ENCODE measurements around the gene INTS11. TPM values are rescaled to one million over a fixed set of nuclear protein-coding genes. Genes with fewer than 3 reads are reported as not detected.

INTS11 gene
- total and polyA plus RNA-seq, 9 of the 15 experiments (the other 6 are each of a cell fraction or from before 2014, with no cell fraction given) = 3.6 to 183 (median 110) TPM

GRCh38 chr1:1309251-1310108 is 15.0 kb downstream of the INTS11 start (continued):
- no peak for TF ChIP-seq ZNF12 (CRISPR knock-in tag; IDR thresholded peaks at IDR 0.05)
- TF ChIP-seq ZNF311 (CRISPR knock-in tag; IDR thresholded peaks at IDR 0.05) = no peak
- TF ChIP-seq POLR2G (IDR thresholded peaks at IDR 0.05; ENCODE audit: low read depth, low read length) = peak; percentile 75
- TF ChIP-seq DIDO1 (tag; IDR thresholded peaks at IDR 0.05; ENCODE audit: low read depth) = no peak
- TF ChIP-seq ZNF263 (CRISPR knock-in tag; IDR thresholded peaks at IDR 0.05; ENCODE audit: borderline replicate concordance) = no peak
- TF ChIP-seq HNRNPLL (IDR thresholded peaks at IDR 0.05; ENCODE audit: low read depth, low read length, poor library complexity, severe bottlenecking) = no peak
- no peak for TF ChIP-seq MCM7 (IDR thresholded peaks at IDR 0.05)
- TF ChIP-seq ZNF76 (CRISPR knock-in tag; IDR thresholded peaks at IDR 0.05; ENCODE audit: borderline replicate concordance) = no peak
- no peak for TF ChIP-seq ESRRB (CRISPR knock-in tag; IDR thresholded peaks at IDR 0.05; ENCODE audit: borderline replicate concordance)
- TF ChIP-seq ILK (tag; IDR thresholded peaks at IDR 0.05; ENCODE audit: borderline replicate concordance, low read depth) = no peak
- no peak; the same call in 1 of the 2 replicates for TF ChIP-seq MED1 (CRISPR knock-in tag; IDR thresholded peaks at IDR 0.05; ENCODE audit: borderline replicate concordance)
- peak; percentile 15; the same call in 1 of the 2 replicates for TF ChIP-seq CBFB (CRISPR knock-in tag; IDR thresholded peaks at IDR 0.05)
- no peak for TF ChIP-seq DDX20 (tag; IDR thresholded peaks at IDR 0.05; ENCODE audit: low read depth)
- TF ChIP-seq GATAD2A (IDR thresholded peaks at IDR 0.05) = no peak
- TF ChIP-seq ZNF121 (CRISPR knock-in tag; conservative IDR thresholded peaks at IDR 0.05) = no peak
- TF ChIP-seq ZBTB5 (IDR thresholded peaks at IDR 0.05) = no peak
- no peak for TF ChIP-seq SP1 (CRISPR knock-in tag; IDR thresholded peaks at IDR 0.05)
- no peak for TF ChIP-seq MXD1 (CRISPR knock-in tag; IDR thresholded peaks at IDR 0.05; ENCODE audit: borderline replicate concordance, poor library complexity, severe bottlenecking)
- TF ChIP-seq NR0B1 (IDR thresholded peaks at IDR 0.05; ENCODE audit: partially characterized antibody) = no peak
- TF ChIP-seq JUND (IDR thresholded peaks at IDR 0.05; ENCODE audit: borderline replicate concordance, low read depth, low read length) = no peak
- no peak for TF ChIP-seq JUND (tag; IDR thresholded peaks at IDR 0.05; ENCODE audit: borderline replicate concordance, low read depth, low read length)
- no peak for TF ChIP-seq ZNF23 (CRISPR knock-in tag; IDR thresholded peaks at IDR 0.05)
- no peak for TF ChIP-seq KDM5B (IDR thresholded peaks at IDR 0.05; ENCODE audit: insufficient replicate concordance, low read depth, low read length)
- TF ChIP-seq ZC3H4 (CRISPR knock-in tag; IDR thresholded peaks at IDR 0.05; ENCODE audit: borderline replicate concordance) = no peak; the same call in 1 of the 2 replicates

Data from K562 (cell line).